H1 (cell line): ENCODE data around the gene SRPX2. TPM values are rescaled to one million over a fixed set of nuclear protein-coding genes. Genes with fewer than 3 reads are reported as not detected.

Experiments used
- HDAC6 ChIP-seq: IDR thresholded peaks from one replicate; pipeline ENCODE4 v1.7.1; 2012; ENCODE audit warnings: low read depth, mild to moderate bottlenecking, inconsistent platforms, low read length, moderate library complexity
- SIN3A ChIP-seq, 2 experiments: IDR thresholded peaks in 1 of 2; conservative IDR thresholded peaks in 1 of 2; 2 replicates each; pipeline ENCODE4 v1.6.1; 2011 to 2012; ENCODE audit warnings: low read length in 2 of 2, improper control_type of control experiment in 1 of 2, low read depth in 1 of 2, mild to moderate bottlenecking in 1 of 2
- polyA plus RNA-seq, 7 experiments: library from polyadenylated mRNA; depleted of rRNA in 3 of 7; stranded (reverse) in 5 of 7; unstranded in 2 of 7; fragments of >200 nt in 5 of 7; fragments of 200-250 nt in 2 of 7; gene quantifications; 1 replicate in 5 of 7; 2 replicates in 1 of 7; 4 replicates in 1 of 7; pipeline versions ENCODE4 v1.2.1 to v1.2.3, GENCODE V29; 2011 to 2013; ENCODE audit warnings: missing spikeins in 2 of 7, mixed read lengths in 2 of 7
- total RNA-seq: library from RNA; stranded (reverse); fragmentation: NEBNext Ultra II Directional; extraction: Animal tissue kit (Norgen Biotek cat#: 25700); gene quantifications from 2 replicates; pipeline ENCODE4 v1.2.1, GENCODE V29; 2021

SRPX2 gene
- total and polyA plus RNA-seq, 2 of the 8 experiments (the other 6 are each of a cell fraction or from before 2014, with no cell fraction given): not detected

- TF ChIP-seq HDAC6 (no peak), SIN3A (conservative IDR thresholded peaks at IDR 0.05 in 1 of 2, IDR thresholded peaks at IDR 0.05 in 1 of 2; ENCODE audit: low read depth in 1 of 2, low read length in 2 of 2) (no peak)
These were observed 76.3 kb downstream of the SRPX2 start (continued) for GRCh38 chrX:100720301-100720700.
